AG04450 (cell line): ENCODE results near the gene VIP. TPM values are rescaled to one million over a fixed set of nuclear protein-coding genes. Genes with fewer than 3 reads are reported as not detected.
A peak's percentile ranks its signal among the peaks of the same experiment; 100 is the strongest.

ENCODE experiments used
- CTCF ChIA-PET: fragments of 300-600, 350-600 bp; formaldehyde crosslinking; extraction: SDS; loops from one replicate; lab custom pipeline; 2022; ENCODE audit warnings: antibody characterized with exemption, inconsistent platforms; lab: Charles Lee
- POLR2A ChIA-PET: fragments of 350-600 bp; formaldehyde crosslinking; extraction: SDS; loops from one replicate; lab custom pipeline; 2021; ENCODE audit warnings: antibody characterized with exemption, inconsistent platforms; lab: Yijun Ruan, JAX
- DNase-seq: peaks from one replicate; pipeline ENCODE4 v3.0.0-alpha.2; 2011; ENCODE audit warnings: low read depth, low spot score
- H3K27ac ChIP-seq: one replicate; pipeline ENCODE4 v1.5.1; 2012; ENCODE audit warnings: low read depth, low read length, control low read depth
- H3K27me3 ChIP-seq: one replicate; pipeline ENCODE4 v1.6.0; 2012; ENCODE audit warnings: low read length; ENCODE audit not compliant: control insufficient read depth, insufficient read depth
- H3K4me3 ChIP-seq: 2 replicates; pipeline ENCODE4 v1.5.1; 2011; ENCODE audit warnings: mild to moderate bottlenecking, low read depth, low read length, control low read depth
- H3K9me3 ChIP-seq: 2 replicates; pipeline ENCODE4 v1.5.1; 2012; ENCODE audit warnings: low read length; ENCODE audit not compliant: control insufficient read depth, insufficient read depth
- polyA plus RNA-seq: library from polyadenylated mRNA; depleted of rRNA; stranded (reverse); fragments of >200 nt; gene quantifications from 2 replicates; pipeline ENCODE4 v1.2.3, GENCODE V29; 2011
- TF ChIP-seq, protein P1 (sequence below): IDR thresholded peaks from 2 replicates; pipeline ENCODE4 v1.5.1; 2011; ENCODE audit warnings: low read depth, low read length, control low read depth, inconsistent platforms

VIP gene
- polyA plus RNA-seq, 1 experiment, result not detected

DNA sequence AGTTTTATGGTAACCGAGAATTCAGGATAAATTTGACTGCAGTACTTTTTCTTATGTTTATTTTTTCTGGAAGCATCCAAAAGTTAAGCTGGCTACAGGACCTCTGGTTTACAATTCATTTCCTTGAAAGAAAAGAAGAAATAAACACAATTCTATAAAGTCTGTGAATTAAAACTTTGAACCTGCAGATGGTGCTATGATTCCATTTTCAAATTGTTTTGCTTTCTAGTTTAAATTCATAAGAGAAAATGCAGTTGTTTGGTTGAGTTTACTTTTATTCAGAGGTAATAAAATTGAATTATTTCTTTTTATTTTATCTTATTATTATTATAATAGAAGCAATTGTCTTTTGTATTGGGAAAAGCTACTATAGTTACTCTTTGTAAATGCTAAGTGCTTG is 1.8 kb upstream of the VIP start:
- CTCF ChIA-PET, result interaction anchor here (0.7 to 5.3 kb wide), 11 partner anchors 13 to 640 kb away, joined by 3 to 72 read pairs (median 3); no protein-coding TSS in a partner anchor
- no peaks in the 10 kb centered on the region for H3K9me3 ChIP-seq

GRCh38 chr6:152749336-152749735 is 1.3 kb upstream of the VIP start:
- TF ChIP-seq, protein P1, sequence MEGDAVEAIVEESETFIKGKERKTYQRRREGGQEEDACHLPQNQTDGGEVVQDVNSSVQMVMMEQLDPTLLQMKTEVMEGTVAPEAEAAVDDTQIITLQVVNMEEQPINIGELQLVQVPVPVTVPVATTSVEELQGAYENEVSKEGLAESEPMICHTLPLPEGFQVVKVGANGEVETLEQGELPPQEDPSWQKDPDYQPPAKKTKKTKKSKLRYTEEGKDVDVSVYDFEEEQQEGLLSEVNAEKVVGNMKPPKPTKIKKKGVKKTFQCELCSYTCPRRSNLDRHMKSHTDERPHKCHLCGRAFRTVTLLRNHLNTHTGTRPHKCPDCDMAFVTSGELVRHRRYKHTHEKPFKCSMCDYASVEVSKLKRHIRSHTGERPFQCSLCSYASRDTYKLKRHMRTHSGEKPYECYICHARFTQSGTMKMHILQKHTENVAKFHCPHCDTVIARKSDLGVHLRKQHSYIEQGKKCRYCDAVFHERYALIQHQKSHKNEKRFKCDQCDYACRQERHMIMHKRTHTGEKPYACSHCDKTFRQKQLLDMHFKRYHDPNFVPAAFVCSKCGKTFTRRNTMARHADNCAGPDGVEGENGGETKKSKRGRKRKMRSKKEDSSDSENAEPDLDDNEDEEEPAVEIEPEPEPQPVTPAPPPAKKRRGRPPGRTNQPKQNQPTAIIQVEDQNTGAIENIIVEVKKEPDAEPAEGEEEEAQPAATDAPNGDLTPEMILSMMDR, result no peak
- Histone ChIP-seq H3K27ac (no peak overlapping the region), H3K27me3 (no peaks in the 10 kb centered on the region), H3K4me3 (no peak overlapping the region), H3K9me3 (no peaks in the 10 kb centered on the region)
- CTCF ChIA-PET, result interaction anchor here (0.7 to 5.3 kb wide), 10 partner anchors 13 to 640 kb away, joined by 3 to 72 read pairs (median 3); no protein-coding TSS in a partner anchor
- DNase-seq, result no peak
- POLR2A ChIA-PET, result no interaction called here

More for the DNA sequence above, 1.8 kb upstream of the VIP start:
- no peak overlapping the region for H3K27ac ChIP-seq
- TF ChIP-seq, protein P1, result peak; percentile 30
- no peak for DNase-seq
- H3K4me3 ChIP-seq, result no peak overlapping the region
- POLR2A ChIA-PET, result no interaction called here
- H3K27me3 ChIP-seq, result no peaks in the 10 kb centered on the region

DNA sequence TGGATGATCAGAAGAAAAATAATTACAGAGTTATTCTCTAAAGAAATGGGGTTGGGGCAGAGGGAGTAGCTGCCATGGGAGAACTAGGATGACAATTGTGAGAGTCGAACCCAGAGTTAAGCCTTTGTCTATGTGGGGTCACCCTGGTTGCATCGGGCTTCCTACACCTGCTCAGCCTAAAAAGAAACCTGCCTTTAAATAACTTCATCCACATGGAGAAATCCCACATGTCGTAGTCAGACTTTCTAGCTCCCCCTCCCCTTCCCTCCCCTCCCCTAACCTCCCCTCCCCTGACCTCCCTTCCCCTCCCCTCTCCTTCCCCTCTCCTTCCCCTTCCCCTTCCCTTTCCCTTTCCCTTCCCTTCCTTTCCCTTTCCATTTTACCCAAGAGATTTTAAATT is 14.7 kb downstream of the VIP start:
- no peaks in the 10 kb centered on the region for H3K9me3 ChIP-seq
- ChIA-PET CTCF (no interaction called here), POLR2A (no interaction called here)
- no peak overlapping the region for H3K27ac ChIP-seq
- H3K27me3 ChIP-seq, result no peaks in the 10 kb centered on the region
- TF ChIP-seq, protein P1, result no peak
- no peak for DNase-seq
- no peak overlapping the region for H3K4me3 ChIP-seq

DNA sequence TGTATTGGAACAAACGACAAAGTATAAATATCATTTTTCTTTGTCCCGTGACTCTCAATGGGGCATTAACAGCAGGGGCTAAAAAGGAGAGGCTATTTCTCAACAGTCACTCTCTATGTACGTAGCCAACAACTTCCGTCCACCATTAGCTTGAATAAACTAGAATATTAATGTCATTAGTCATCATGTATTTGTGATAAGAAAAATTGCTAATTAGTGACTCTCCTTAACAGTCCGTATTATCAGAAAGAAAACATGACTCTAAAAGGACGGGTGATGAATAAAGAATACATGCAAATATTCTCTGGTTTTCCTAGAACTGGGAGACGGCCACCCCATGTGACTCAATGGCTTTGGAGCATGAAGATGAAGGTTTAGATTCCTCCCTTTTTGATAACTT is 18.6 kb downstream of the VIP start:
- Histone ChIP-seq H3K4me3 (no peak overlapping the region), H3K27me3 (no peaks in the 10 kb centered on the region), H3K9me3 (no peaks in the 10 kb centered on the region), H3K27ac (no peak overlapping the region)
- TF ChIP-seq, protein P1, result no peak
- DNase-seq, result no peak
- ChIA-PET CTCF (no interaction called here), POLR2A (no interaction called here)

DNA sequence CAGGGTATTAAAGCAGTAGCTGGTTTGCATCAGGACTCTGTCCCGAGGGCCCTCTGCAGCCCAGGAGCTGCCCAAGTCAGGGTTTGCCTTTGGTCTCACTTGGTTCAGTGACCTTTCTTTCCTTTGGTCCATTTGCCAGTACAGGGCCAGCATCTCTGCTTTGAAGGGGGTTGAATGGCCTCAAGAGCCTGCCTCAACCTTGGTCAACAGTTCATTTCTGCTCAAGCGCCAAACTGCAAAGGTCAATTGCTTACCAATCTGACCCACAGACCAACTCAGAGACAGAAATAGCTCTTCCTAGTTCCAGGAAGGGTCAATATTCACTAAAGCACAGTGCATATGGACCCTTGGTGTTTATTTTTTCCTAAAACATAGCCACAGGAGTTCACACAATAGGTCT is 19.4 kb downstream of the VIP start:
- Histone ChIP-seq H3K4me3 (no peak overlapping the region), H3K9me3 (no peaks in the 10 kb centered on the region), H3K27me3 (no peaks in the 10 kb centered on the region), H3K27ac (no peak overlapping the region)
- TF ChIP-seq, protein P1, result no peak
- ChIA-PET POLR2A (no interaction called here), CTCF (interaction anchor here (0.6 kb wide), 1 partner anchor 11 kb away, joined by 3 read pairs; no protein-coding TSS in a partner anchor)
- DNase-seq, result no peak
